Measurements from ENCODE around the gene VDR. TPM values are rescaled to one million over a fixed set of nuclear protein-coding genes. Genes with fewer than 3 reads are reported as not detected.
A peak's percentile ranks its signal among the peaks of the same experiment; 100 is the strongest.

The VDR gene
- total and polyA plus RNA-seq, 2 donors (not counting 1 experiment from before 2014, with no cell fraction given): 16.2 to 24.4 TPM

GRCh38 chr12:47938594-47938993 lies 33.8 kb upstream of the VDR start:
- Histone ChIP-seq H3K4me1 (ENCODE audit: control insufficient read depth, extremely low read depth, insufficient read depth, low read length) (peaks cover 9% of the 10 kb centered on the region), H3K79me2 (ENCODE audit: control insufficient read depth, insufficient read depth, low read length) (no peaks in the 10 kb centered on the region), H3K9ac (ENCODE audit: insufficient read depth, low read length) (no peak overlapping the region), H3K27ac (ENCODE audit: insufficient read depth, low read length) (no peak overlapping the region), H3K27me3 (ENCODE audit: control insufficient read depth, insufficient read depth, low read length) (no peaks in the 10 kb centered on the region), H4K20me1 (ENCODE audit: control insufficient read depth, extremely low read depth, insufficient read depth, low read length) (no peaks in the 10 kb centered on the region), H3K4me3 (replicated peaks in 1 of 4; ENCODE audit: control extremely low read depth in 1 of 4, insufficient read depth in 1 of 4, low read depth in 3 of 4, low read length in 4 of 4) (no peak overlapping the region), H3K4me2 (ENCODE audit: extremely low read depth, insufficient read depth, low read length) (no peak overlapping the region), H3K36me3 (ENCODE audit: control insufficient read depth, insufficient read depth, low read length) (no peaks in the 10 kb centered on the region), H3K9me3 (ENCODE audit: control insufficient read depth, insufficient read depth, low read depth, low read length) (no peaks in the 10 kb centered on the region), H2AFZ (ENCODE audit: low read length) (no peak overlapping the region)
- no peak for DNase-seq (ENCODE audit: low read depth in 2 of 2)
- TF ChIP-seq CTCF (conservative IDR thresholded peaks at IDR 0.05 in 1 of 2, IDR thresholded peaks at IDR 0.05 in 1 of 2; ENCODE audit: low read depth in 1 of 2, low read length in 2 of 2) (no peak), EZH2 (IDR thresholded peaks at IDR 0.05; ENCODE audit: low read length, missing control alignments) (no peak)

GRCh38 chr12:47938093-47938492 lies 33.3 kb upstream of the VDR start:
- H2AFZ ChIP-seq (ENCODE audit: low read length): no peak overlapping the region
- H3K4me2 ChIP-seq (ENCODE audit: extremely low read depth, insufficient read depth, low read length): peak overlapping the region; percentile 25
- H3K9me3 ChIP-seq (ENCODE audit: control insufficient read depth, insufficient read depth, low read depth, low read length): no peaks in the 10 kb centered on the region
- peaks cover 9% of the 10 kb centered on the region for H3K4me1 ChIP-seq (ENCODE audit: control insufficient read depth, extremely low read depth, insufficient read depth, low read length)
- H3K36me3 ChIP-seq (ENCODE audit: control insufficient read depth, insufficient read depth, low read length): no peaks in the 10 kb centered on the region
- no peak overlapping the region for H3K9ac ChIP-seq (ENCODE audit: insufficient read depth, low read length)
- H3K27ac ChIP-seq (ENCODE audit: insufficient read depth, low read length): no peak overlapping the region
- peak; percentile 50 to 54 for DNase-seq (ENCODE audit: low read depth in 2 of 2)
- H3K79me2 ChIP-seq (ENCODE audit: control insufficient read depth, insufficient read depth, low read length): no peaks in the 10 kb centered on the region
- no peaks in the 10 kb centered on the region for H3K27me3 ChIP-seq (ENCODE audit: control insufficient read depth, insufficient read depth, low read length)
- H4K20me1 ChIP-seq (ENCODE audit: control insufficient read depth, extremely low read depth, insufficient read depth, low read length): no peaks in the 10 kb centered on the region
- TF ChIP-seq CTCF (conservative IDR thresholded peaks at IDR 0.05 in 1 of 2, IDR thresholded peaks at IDR 0.05 in 1 of 2; ENCODE audit: low read depth in 1 of 2, low read length in 2 of 2) (no peak), EZH2 (IDR thresholded peaks at IDR 0.05; ENCODE audit: low read length, missing control alignments) (no peak)
- no peak overlapping the region for H3K4me3 ChIP-seq (replicated peaks in 1 of 4; ENCODE audit: control extremely low read depth in 1 of 4, insufficient read depth in 1 of 4, low read depth in 3 of 4, low read length in 4 of 4)

GRCh38 chr12:47935184-47935583 lies 30.4 kb upstream of the VDR start:
- Histone ChIP-seq H3K4me1 (ENCODE audit: control insufficient read depth, extremely low read depth, insufficient read depth, low read length) (peaks cover 9% of the 10 kb centered on the region), H2AFZ (ENCODE audit: low read length) (no peak overlapping the region), H4K20me1 (ENCODE audit: control insufficient read depth, extremely low read depth, insufficient read depth, low read length) (no peaks in the 10 kb centered on the region), H3K9me3 (ENCODE audit: control insufficient read depth, insufficient read depth, low read depth, low read length) (no peaks in the 10 kb centered on the region), H3K27ac (ENCODE audit: insufficient read depth, low read length) (no peak overlapping the region), H3K27me3 (ENCODE audit: control insufficient read depth, insufficient read depth, low read length) (peaks cover 7% of the 10 kb centered on the region), H3K79me2 (ENCODE audit: control insufficient read depth, insufficient read depth, low read length) (no peaks in the 10 kb centered on the region), H3K4me2 (ENCODE audit: extremely low read depth, insufficient read depth, low read length) (peak overlapping the region; percentile 58), H3K9ac (ENCODE audit: insufficient read depth, low read length) (no peak overlapping the region), H3K4me3 (replicated peaks in 1 of 4; ENCODE audit: control extremely low read depth in 1 of 4, insufficient read depth in 1 of 4, low read depth in 3 of 4, low read length in 4 of 4) (no peak overlapping the region), H3K36me3 (ENCODE audit: control insufficient read depth, insufficient read depth, low read length) (no peaks in the 10 kb centered on the region)
- TF ChIP-seq CTCF (conservative IDR thresholded peaks at IDR 0.05 in 1 of 2, IDR thresholded peaks at IDR 0.05 in 1 of 2; ENCODE audit: low read depth in 1 of 2, low read length in 2 of 2): no peak
- TF ChIP-seq EZH2 (IDR thresholded peaks at IDR 0.05; ENCODE audit: low read length, missing control alignments): no peak
- peak; percentile 74 to 87 for DNase-seq (ENCODE audit: low read depth in 2 of 2)
